ENCODE results near the gene ZNF646. TPM values are rescaled to one million over a fixed set of nuclear protein-coding genes. Genes with fewer than 3 reads are reported as not detected.

Gene ZNF646
- 21.8 TPM for polyA plus RNA-seq (2013, experiment 1 of 4)
- 21.6 TPM for polyA plus RNA-seq (2013, experiment 2 of 4)
- 16.0 TPM for polyA plus RNA-seq (2013, experiment 3 of 4)
- polyA plus RNA-seq (2013, experiment 4 of 4) = 18.8 TPM

- Histone ChIP-seq H3K36me3 (ENCODE audit: control insufficient read depth, insufficient read depth, low read length) (peaks cover 33% of the 10 kb centered on the region), H3K4me3 (ENCODE audit: insufficient read depth, low read depth, low read length) (peak within 1 kb of the TSS; percentile 99), H3K27me3 (ENCODE audit: control insufficient read depth, insufficient read depth, low read length, poor library complexity, severe bottlenecking) (no peaks in the 10 kb centered on the region), H3K27ac (ENCODE audit: insufficient read depth, low read depth, low read length, poor library complexity, severe bottlenecking) (peak within 1 kb of the TSS; percentile 94), H3K9me3 (ENCODE audit: control insufficient read depth, low read length) (no peaks in the 10 kb centered on the region), H3K4me1 (ENCODE audit: control insufficient read depth, insufficient read depth, low read length) (peaks cover 14% of the 10 kb centered on the region)
- WGBS, 2 experiments = 0% methylated on average over 48 of the region's 48 CpGs
Measured at GRCh38 chr16:31073970-31074813, at the start of gene ZNF646, which contains the start of gene ZNF668. Gene ZNF646, plus strand, starts transcription at chr16:31074422. Its CDS starts 1,903 bp downstream, at chr16:31076325. Gene ZNF668, minus strand, starts transcription at chr16:31074240. Its CDS starts 9,781 bp downstream, at chr16:31064459.

- H3K36me3 ChIP-seq (ENCODE audit: control insufficient read depth, insufficient read depth, low read length) = no peaks in the 10 kb centered on the region
- 83 to 86% methylated on average over 5 of the region's 5 CpGs for WGBS, 2 experiments
- no peaks in the 10 kb centered on the region for H3K9me3 ChIP-seq (ENCODE audit: control insufficient read depth, low read length)
- no peaks in the 10 kb centered on the region for H3K4me1 ChIP-seq (ENCODE audit: control insufficient read depth, insufficient read depth, low read length)
- H3K4me3 ChIP-seq (ENCODE audit: insufficient read depth, low read depth, low read length) = no peak overlapping the region
- H3K27me3 ChIP-seq (ENCODE audit: control insufficient read depth, insufficient read depth, low read length, poor library complexity, severe bottlenecking) = no peaks in the 10 kb centered on the region
- H3K27ac ChIP-seq (ENCODE audit: insufficient read depth, low read depth, low read length, poor library complexity, severe bottlenecking) = no peak overlapping the region
Measured at GRCh38 chr16:31025339-31025738, 48.9 kb upstream of the ZNF646 start.

- 83 to 89% methylated on average over 3 of the region's 5 CpGs for WGBS, 2 experiments
Measured at GRCh38 chr16:31029272-31029671, 45.0 kb upstream of the ZNF646 start.

GRCh38 chr16:31031276-31031675 is 42.9 kb upstream of the ZNF646 start:
- H3K27ac ChIP-seq (ENCODE audit: insufficient read depth, low read depth, low read length, poor library complexity, severe bottlenecking) = no peak overlapping the region

More at GRCh38 chr16:31029272-31029671, 45.0 kb upstream of the ZNF646 start:
- Histone ChIP-seq H3K36me3 (ENCODE audit: control insufficient read depth, insufficient read depth, low read length) (no peaks in the 10 kb centered on the region), H3K4me3 (ENCODE audit: insufficient read depth, low read depth, low read length) (no peak overlapping the region), H3K4me1 (ENCODE audit: control insufficient read depth, insufficient read depth, low read length) (no peaks in the 10 kb centered on the region), H3K27ac (ENCODE audit: insufficient read depth, low read depth, low read length, poor library complexity, severe bottlenecking) (no peak overlapping the region), H3K27me3 (ENCODE audit: control insufficient read depth, insufficient read depth, low read length, poor library complexity, severe bottlenecking) (no peaks in the 10 kb centered on the region), H3K9me3 (ENCODE audit: control insufficient read depth, low read length) (no peaks in the 10 kb centered on the region)

GRCh38 chr16:31032736-31033708 is 41.2 kb upstream of the ZNF646 start, which contains the start of gene STX4:
Gene STX4, plus strand, starts transcription at chr16:31033558. Its CDS starts 248 bp downstream, at chr16:31033806.
- no peaks in the 10 kb centered on the region for H3K4me1 ChIP-seq (ENCODE audit: control insufficient read depth, insufficient read depth, low read length)
- no peaks in the 10 kb centered on the region for H3K27me3 ChIP-seq (ENCODE audit: control insufficient read depth, insufficient read depth, low read length, poor library complexity, severe bottlenecking)
- H3K36me3 ChIP-seq (ENCODE audit: control insufficient read depth, insufficient read depth, low read length) = no peaks in the 10 kb centered on the region
- H3K4me3 ChIP-seq (ENCODE audit: insufficient read depth, low read depth, low read length) = peak within 1 kb of the TSS; percentile 98
- H3K27ac ChIP-seq (ENCODE audit: insufficient read depth, low read depth, low read length, poor library complexity, severe bottlenecking) = peak within 1 kb of the TSS; percentile 48
- no peaks in the 10 kb centered on the region for H3K9me3 ChIP-seq (ENCODE audit: control insufficient read depth, low read length)
- 2% methylated on average over 75 of the region's 75 CpGs for WGBS, 2 experiments

More at GRCh38 chr16:31031276-31031675, 42.9 kb upstream of the ZNF646 start:
- H3K4me3 ChIP-seq (ENCODE audit: insufficient read depth, low read depth, low read length) = no peak overlapping the region
- no peaks in the 10 kb centered on the region for H3K4me1 ChIP-seq (ENCODE audit: control insufficient read depth, insufficient read depth, low read length)
- H3K27me3 ChIP-seq (ENCODE audit: control insufficient read depth, insufficient read depth, low read length, poor library complexity, severe bottlenecking) = no peaks in the 10 kb centered on the region
- H3K36me3 ChIP-seq (ENCODE audit: control insufficient read depth, insufficient read depth, low read length) = no peaks in the 10 kb centered on the region
- no peaks in the 10 kb centered on the region for H3K9me3 ChIP-seq (ENCODE audit: control insufficient read depth, low read length)
- WGBS, 2 experiments = 78 to 83% methylated on average over 3 to 4 of the region's 4 CpGs

- Histone ChIP-seq H3K36me3 (ENCODE audit: control insufficient read depth, insufficient read depth, low read length) (no peaks in the 10 kb centered on the region), H3K4me3 (ENCODE audit: insufficient read depth, low read depth, low read length) (peak overlapping the region; percentile 98), H3K4me1 (ENCODE audit: control insufficient read depth, insufficient read depth, low read length) (no peaks in the 10 kb centered on the region), H3K27ac (ENCODE audit: insufficient read depth, low read depth, low read length, poor library complexity, severe bottlenecking) (no peak overlapping the region), H3K27me3 (ENCODE audit: control insufficient read depth, insufficient read depth, low read length, poor library complexity, severe bottlenecking) (no peaks in the 10 kb centered on the region), H3K9me3 (ENCODE audit: control insufficient read depth, low read length) (no peaks in the 10 kb centered on the region)
- 1 to 2% methylated on average over 47 of the region's 47 CpGs for WGBS, 2 experiments
Measured at GRCh38 chr16:31033709-31034492, 40.3 kb upstream of the ZNF646 start.

- no peaks in the 10 kb centered on the region for H3K27me3 ChIP-seq (ENCODE audit: control insufficient read depth, insufficient read depth, low read length, poor library complexity, severe bottlenecking)
- H3K36me3 ChIP-seq (ENCODE audit: control insufficient read depth, insufficient read depth, low read length) = no peaks in the 10 kb centered on the region
- H3K27ac ChIP-seq (ENCODE audit: insufficient read depth, low read depth, low read length, poor library complexity, severe bottlenecking) = no peak overlapping the region
- H3K9me3 ChIP-seq (ENCODE audit: control insufficient read depth, low read length) = no peaks in the 10 kb centered on the region
- no peaks in the 10 kb centered on the region for H3K4me1 ChIP-seq (ENCODE audit: control insufficient read depth, insufficient read depth, low read length)
- H3K4me3 ChIP-seq (ENCODE audit: insufficient read depth, low read depth, low read length) = no peak overlapping the region
- WGBS, 2 experiments = 72 to 83% methylated on average over 2 of the region's 2 CpGs
Measured at GRCh38 chr16:31036691-31037090, 37.5 kb upstream of the ZNF646 start.

GRCh38 chr16:31038993-31039392 is 35.2 kb upstream of the ZNF646 start:
- Histone ChIP-seq H3K4me3 (ENCODE audit: insufficient read depth, low read depth, low read length) (no peak overlapping the region), H3K27ac (ENCODE audit: insufficient read depth, low read depth, low read length, poor library complexity, severe bottlenecking) (no peak overlapping the region), H3K4me1 (ENCODE audit: control insufficient read depth, insufficient read depth, low read length) (no peaks in the 10 kb centered on the region), H3K36me3 (ENCODE audit: control insufficient read depth, insufficient read depth, low read length) (no peaks in the 10 kb centered on the region), H3K27me3 (ENCODE audit: control insufficient read depth, insufficient read depth, low read length, poor library complexity, severe bottlenecking) (no peaks in the 10 kb centered on the region), H3K9me3 (ENCODE audit: control insufficient read depth, low read length) (no peaks in the 10 kb centered on the region)
- 99 to 100% methylated on average over 2 of the region's 2 CpGs for WGBS, 2 experiments

GRCh38 chr16:31042866-31043265 is 31.4 kb upstream of the ZNF646 start:
- H3K9me3 ChIP-seq (ENCODE audit: control insufficient read depth, low read length) = no peaks in the 10 kb centered on the region
- 93 to 95% methylated on average over 10 of the region's 10 CpGs for WGBS, 2 experiments

More at GRCh38 chr16:31042866-31043265, 31.4 kb upstream of the ZNF646 start:
- no peak overlapping the region for H3K27ac ChIP-seq (ENCODE audit: insufficient read depth, low read depth, low read length, poor library complexity, severe bottlenecking)
- no peaks in the 10 kb centered on the region for H3K36me3 ChIP-seq (ENCODE audit: control insufficient read depth, insufficient read depth, low read length)
- no peak overlapping the region for H3K4me3 ChIP-seq (ENCODE audit: insufficient read depth, low read depth, low read length)
- H3K27me3 ChIP-seq (ENCODE audit: control insufficient read depth, insufficient read depth, low read length, poor library complexity, severe bottlenecking) = no peaks in the 10 kb centered on the region
- no peaks in the 10 kb centered on the region for H3K4me1 ChIP-seq (ENCODE audit: control insufficient read depth, insufficient read depth, low read length)

All from ectodermal cell (in vitro differentiated cells).